Measurements from ENCODE around the gene OSBPL3. TPM values are rescaled to one million over a fixed set of nuclear protein-coding genes. Genes with fewer than 3 reads are reported as not detected.
"Not testable (repeated sequence)": the region's sequence is repeated elsewhere in the genome, so short reads cannot be mapped to it uniquely, and the experiment has no call there.

OSBPL3 gene
- total RNA-seq, 2 donors from 2014 or later, result 5.0 to 9.1 TPM

DNA sequence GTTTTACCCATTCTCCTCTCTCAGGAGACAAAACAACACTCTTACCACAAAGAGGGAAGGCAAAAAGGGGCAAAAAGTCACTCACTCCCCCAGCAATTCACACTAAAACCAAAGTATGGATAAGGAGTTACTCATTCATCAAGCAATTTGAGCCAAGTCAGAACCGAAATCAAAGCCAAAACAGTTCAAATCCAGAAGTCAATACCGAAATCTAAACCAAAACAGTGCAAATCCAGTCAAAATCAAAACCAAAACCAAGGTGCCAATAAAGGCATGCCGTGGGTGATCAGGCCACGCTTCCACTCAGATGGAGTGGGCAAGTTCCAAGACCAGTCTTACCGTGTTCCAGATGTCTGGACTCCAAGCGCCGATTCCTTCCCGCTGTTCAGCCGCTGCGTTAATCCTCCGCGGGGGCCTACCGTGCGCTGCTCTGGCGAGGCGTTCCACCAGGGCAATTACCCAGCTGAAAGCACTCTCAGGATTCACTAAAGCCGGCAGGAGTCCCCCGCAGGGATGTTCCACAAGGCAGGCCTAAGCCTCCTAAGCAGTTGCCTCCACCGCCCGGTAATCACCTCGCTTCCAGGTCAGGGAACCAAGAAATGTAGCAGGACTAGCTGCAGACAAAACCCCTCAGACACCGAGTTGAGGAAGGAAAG lies 185.1 kb downstream of the OSBPL3 start:
- intact Hi-C loops (cut with DNase I); DNase-seq (ENCODE audit: low spot score): not testable (repeated sequence)

DNA sequence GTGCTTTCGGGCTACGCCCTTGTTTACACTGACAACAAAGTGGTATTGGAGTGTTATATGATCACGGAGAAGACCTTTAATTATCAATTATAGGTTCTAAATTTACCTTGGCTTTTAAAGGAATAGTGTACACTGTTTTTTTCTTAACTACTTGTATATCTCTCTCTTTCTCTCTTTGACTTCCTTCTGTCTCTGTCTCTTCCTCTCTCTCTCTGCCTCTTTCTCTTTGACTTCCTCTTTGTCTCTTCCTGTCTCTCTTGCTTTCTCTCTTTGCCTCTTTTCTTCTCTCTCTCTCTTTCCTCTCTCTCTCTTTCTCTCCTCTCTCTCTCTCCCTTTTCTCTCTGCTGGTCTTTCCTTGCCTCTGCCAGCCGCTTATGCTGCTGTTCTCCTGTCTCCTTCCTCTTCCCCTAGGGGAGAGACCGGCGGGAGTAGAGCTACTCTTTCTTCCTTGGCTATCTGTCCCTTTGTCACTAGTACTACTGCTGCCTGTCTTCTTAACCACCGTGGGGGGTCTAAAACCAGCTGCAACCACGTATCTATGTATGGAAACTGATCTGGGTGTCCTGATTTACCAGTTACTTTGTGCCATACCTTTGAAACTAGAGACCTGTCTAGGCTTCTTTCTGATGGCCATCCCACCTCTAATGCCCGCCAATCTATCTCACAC lies 185.9 kb downstream of the OSBPL3 start:
- DNase-seq (ENCODE audit: low spot score), result no peak
- intact Hi-C loops (cut with DNase I), result no loop called here

DNA sequence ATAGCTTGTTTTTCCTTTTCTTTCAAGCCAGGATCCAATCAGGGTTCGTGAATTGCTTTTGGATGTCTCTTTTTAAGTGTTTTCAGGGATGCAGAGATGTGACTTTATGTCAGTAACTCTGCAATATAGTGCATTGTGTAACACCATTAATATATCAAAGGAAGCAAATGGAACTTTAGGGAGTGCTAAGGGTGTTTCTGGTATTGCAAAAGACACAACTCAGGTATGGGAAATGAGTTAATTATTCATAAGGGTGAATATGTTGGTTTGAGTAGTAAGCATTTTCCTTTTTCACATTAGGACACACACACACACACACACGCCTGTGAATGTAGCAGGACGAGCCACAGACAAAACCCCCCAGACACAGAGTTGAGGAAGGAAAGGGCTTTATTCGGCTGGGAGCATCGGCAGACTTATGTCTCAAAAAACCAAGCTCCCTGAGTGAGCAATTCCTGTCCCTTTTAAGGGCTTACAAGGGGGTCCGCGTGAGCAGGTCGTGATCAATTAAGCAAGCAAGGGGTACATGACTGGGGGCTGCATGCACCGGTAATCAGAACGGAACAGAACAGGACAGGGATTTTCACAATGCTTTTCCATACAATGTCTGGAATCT lies 190.9 kb downstream of the OSBPL3 start:
- intact Hi-C loops (cut with DNase I), result no loop called here
- DNase-seq (ENCODE audit: low spot score), result no peak

DNA sequence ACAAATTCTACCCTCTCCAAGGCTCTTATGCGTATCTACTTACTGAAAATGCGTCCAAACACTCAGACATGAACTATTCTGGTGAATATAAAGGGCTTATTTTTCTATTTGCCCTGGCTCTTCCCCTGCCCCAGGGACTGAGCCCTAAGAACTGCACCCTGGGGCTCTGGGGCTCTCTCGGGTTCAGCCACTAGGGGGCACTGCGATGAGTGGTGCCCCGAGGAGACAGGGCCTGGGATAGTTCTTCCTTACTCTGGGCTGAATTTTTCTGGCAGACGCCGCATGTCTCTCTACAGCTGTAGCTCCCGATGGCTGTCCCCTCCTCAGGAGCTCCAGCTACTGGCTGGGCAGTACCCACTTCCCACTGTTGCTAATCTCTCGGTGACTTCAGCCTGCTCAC lies 191.9 kb downstream of the OSBPL3 start:
- no peak for DNase-seq (ENCODE audit: low spot score)
- intact Hi-C loops (cut with DNase I), result no loop called here

DNA sequence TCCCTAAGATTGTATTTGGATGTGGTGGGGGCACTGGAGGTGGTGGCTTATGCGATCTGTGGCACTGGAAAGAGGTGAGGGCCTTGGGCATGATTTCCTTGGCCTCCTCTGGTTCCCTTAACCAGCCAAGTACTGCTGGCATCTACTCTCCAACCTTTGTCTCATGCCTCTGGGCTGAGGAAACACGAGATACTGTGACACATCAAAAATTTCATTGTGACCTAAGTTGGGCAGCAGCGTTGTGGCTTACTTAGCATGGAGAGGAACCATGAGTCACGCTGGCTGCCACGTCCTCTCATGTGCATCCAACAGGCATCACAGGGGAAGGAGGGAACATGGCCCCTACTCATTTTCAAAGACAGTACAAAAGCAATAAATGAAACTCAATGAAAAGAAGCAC lies 193.0 kb downstream of the OSBPL3 start:
- peak; percentile 86 for DNase-seq (ENCODE audit: low spot score)
- intact Hi-C loops (cut with DNase I), result no loop called here

DNA sequence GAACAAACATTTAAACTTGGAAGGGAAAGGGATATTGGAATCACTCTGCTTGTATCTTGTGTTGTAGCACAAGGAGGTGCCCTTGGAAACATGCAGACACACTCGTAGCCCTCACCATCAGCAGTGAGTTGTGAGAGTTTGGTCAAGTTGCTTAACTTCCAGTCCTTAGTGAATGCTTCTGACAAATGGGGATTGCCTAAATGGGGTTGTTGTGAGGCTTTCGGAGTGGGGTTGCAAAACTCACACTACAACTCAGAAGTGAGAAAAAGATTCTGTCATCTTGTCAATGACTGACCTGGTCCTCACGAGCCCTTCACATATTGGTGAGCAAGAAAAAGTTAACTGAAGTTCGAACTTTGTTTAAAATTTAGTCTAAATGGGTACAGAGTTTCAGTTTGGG lies 193.7 kb downstream of the OSBPL3 start:
- intact Hi-C loops (cut with DNase I), result no loop called here
- no peak for DNase-seq (ENCODE audit: low spot score)

DNA sequence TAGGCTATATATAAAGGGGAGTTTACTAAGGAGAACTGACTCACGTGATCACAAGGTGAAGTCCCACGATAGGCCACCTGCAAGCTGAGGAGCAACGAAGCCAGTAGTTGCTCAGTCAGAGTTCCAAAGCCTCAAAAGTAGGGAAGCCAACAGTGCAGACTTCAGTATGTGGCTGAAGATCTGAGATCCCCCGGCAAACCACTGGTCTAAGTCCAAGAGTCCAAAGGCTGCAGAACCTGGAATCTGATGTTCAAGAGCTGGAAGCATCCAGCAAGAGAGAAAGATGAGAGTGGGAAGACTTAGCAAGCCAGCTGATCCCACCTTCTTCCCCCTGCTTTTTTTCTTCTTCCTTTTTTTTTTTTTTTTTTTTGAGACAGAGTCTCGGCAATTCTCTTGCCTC lies 195.7 kb downstream of the OSBPL3 start:
- intact Hi-C loops (cut with DNase I), result no loop called here
- no peak for DNase-seq (ENCODE audit: low spot score)

DNA sequence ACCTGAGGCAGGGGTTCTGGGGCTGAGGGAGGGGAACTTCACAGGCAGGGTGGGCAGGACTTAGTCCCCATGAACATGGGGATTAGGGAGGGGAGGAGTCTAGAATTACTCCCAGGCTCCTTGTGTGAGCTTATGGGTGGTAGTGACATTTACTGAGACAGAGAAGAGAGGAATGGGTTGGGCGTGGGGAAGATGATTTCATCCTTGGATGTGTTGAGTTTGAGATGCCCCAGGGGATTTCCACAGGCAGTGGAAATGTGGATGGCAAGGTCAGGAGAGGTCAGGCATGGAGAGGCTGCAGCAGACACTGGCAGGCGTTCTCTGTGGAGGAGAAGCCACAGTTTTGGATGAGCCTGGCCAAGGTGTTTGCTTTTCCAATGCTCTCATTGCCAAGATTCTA lies 196.3 kb downstream of the OSBPL3 start:
- intact Hi-C loops (cut with DNase I), result no loop called here
- DNase-seq (ENCODE audit: low spot score), result no peak

DNA sequence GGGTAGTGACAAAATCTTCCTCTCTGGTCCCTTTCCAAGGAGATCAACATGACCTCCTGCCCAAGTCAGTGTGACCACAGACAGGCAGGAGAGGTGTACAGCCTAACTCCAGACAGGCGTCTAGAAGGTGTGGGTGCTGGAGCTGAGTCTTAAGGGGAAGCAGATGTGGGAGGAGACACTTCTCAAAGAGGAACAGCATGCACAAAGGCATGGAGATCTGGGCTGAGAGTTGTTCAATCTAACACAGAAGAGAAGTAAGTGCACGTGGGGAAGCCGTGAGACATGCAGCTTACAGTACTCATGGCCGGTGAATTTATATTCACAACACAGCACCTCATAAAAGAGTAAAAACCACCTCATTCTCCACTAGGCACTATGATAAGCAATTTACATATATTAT lies 198.9 kb downstream of the OSBPL3 start:
- intact Hi-C loops (cut with DNase I), result no loop called here
- DNase-seq (ENCODE audit: low spot score), result no peak

DNA sequence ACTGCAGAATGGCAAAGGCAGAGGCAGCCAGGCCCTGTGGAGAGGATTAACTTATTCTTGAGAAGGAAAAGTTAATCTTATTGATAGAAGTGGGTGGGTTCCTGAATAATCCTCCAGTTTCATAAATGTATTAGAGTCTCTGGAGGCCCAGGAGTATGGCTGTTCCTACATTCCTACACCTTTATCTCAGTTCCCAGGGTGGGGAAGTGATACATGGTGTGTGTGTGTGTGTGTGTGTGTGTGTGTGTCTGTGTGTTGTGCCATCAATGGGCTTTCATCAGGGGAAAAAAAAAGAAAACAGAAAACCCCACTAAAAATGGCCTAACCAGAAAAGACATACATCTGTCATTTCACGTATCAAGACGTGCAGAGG lies 200.7 kb downstream of the OSBPL3 start:
- no peak for DNase-seq (ENCODE audit: low spot score)
- intact Hi-C loops (cut with DNase I), result no loop called here

DNA sequence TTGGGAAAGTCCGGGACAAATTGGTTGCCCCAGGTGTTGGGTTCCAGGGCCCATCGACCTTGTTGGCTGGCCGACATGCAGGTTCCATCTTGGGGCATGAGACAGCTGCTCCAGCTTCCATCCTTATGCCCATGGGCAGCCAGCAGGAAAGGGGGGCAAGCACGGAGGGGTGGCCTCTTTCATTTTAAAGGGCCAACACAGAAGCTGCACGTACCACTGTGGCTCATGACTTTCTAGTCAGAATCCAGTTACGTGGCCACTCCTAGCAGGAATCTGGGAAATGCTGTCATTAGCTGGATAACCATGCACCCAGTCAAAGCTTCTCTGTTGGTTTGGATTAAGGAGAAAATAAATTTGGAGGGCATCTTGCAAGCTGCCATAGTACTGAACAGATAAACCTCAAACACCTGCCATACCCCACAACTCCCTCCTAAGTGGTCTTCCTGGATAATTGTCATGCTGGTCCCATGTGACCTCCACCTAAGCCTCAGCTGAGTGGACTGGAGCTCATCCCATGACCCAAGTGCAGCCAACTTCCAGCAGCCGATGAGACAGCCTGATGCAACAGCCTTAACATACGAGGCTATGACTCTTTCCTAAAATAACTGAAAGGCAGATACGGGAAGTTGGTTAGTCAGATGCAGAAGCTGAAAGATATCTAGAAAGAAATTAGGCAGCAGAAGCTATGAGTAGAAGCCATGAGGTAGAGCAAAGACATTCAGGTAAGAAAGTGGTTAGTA lies 201.3 kb downstream of the OSBPL3 start:
- intact Hi-C loops (cut with DNase I), result no loop called here
- peak; percentile 91 for DNase-seq (ENCODE audit: low spot score)

DNA sequence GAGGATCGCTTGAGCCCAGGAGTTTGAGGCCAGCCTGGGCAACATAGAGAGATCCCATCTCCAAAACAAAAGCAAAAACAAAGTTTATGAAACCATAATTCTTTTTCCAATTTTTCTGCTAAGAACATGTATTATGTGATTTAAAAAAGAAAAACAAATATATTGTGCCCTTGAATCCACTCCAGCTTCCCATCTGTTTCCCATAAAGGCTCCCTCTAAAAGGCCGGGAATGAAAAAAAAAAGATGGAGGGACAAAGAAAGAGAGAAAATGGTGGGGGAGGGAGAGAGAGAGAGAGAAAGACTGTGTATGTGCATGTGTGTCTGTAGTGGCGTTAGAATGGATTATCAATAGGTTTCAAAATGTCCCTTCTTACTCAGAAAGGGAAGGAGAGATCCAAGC lies 202.2 kb downstream of the OSBPL3 start:
- intact Hi-C loops (cut with DNase I), result no loop called here
- DNase-seq (ENCODE audit: low spot score), result no peak

DNA sequence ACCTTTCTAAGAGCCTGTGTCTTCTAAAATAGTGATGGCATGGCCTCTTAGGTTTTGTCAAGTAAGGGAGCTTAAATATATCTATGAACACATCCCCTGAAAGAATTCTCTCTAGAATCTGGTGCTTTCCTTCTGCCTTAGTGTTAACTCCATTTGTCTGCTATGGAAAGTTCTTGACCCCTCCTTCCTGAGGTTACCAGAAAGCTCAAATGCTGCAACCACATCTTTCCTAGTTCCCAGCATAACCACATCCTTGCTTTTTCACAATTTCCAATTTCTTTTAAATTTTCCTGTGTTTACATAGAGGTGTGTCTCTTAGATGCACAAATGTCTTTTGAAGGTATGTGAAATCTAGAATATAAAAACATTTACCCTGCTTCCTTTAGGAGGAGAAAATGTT lies 206.3 kb downstream of the OSBPL3 start:
- no peak for DNase-seq (ENCODE audit: low spot score)
- intact Hi-C loops (cut with DNase I), result no loop called here

DNA sequence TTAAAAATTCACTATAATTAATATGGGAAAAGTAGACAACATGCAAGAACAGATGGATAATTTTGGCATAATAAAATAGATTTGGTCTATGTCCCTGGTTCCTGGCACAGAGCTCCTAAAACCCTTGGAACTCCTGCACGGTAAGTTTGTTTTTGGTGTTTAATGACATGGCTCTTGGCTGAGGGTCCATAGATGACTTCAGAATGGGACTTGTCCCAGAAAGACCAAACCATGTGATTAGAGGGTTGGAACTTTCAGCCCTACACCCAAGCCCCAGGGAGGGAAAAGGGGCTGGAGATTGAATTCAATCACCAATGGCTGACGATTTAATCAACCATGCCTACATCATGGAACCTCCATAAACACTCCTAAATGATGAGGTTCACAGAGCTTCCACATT lies 210.1 kb downstream of the OSBPL3 start:
- DNase-seq (ENCODE audit: low spot score), result no peak
- intact Hi-C loops (cut with DNase I), result loop anchor here in 1 of 2 donors (1.0 kb wide), 1 partner anchor 21 kb away; no protein-coding TSS in a partner anchor

DNA sequence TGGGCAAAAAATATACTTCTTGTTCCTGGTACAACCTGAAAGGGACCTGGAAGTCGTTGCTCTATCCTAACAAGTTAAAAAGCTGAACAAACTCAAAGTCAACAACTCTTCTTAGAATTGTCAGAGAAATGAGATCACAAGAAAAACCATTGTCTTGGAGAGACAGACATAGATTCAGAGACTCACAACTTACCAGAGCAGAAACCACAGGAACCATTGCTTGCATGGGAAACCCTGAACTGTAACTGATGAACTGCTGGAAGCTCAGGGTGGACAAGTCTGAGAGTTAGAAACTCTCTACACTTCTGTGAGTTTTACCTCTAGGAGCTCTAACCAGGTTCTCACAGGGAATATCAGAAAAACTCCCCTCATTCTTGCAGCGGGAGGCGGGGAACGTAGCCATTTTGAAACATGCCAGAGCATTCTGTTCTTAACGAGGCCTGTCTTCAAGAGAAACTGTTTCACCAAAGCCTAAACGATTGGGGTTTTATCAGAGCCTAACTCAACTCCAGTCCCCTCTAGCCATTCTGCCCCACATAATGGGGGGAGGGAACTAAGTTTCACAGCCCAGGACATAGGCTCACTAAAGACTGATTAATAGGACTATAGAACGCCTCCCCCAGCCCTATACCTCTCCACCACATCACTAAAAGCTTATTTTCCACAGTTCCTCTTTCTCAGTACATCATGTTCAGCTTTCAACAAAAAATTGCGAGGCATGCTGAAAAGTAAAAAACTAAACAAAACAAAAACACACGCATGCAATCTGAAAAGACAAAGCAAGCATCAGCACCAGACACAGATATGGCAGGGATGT lies 210.8 kb downstream of the OSBPL3 start:
- DNase-seq (ENCODE audit: low spot score), result no peak
- intact Hi-C loops (cut with DNase I), result no loop called here

DNA sequence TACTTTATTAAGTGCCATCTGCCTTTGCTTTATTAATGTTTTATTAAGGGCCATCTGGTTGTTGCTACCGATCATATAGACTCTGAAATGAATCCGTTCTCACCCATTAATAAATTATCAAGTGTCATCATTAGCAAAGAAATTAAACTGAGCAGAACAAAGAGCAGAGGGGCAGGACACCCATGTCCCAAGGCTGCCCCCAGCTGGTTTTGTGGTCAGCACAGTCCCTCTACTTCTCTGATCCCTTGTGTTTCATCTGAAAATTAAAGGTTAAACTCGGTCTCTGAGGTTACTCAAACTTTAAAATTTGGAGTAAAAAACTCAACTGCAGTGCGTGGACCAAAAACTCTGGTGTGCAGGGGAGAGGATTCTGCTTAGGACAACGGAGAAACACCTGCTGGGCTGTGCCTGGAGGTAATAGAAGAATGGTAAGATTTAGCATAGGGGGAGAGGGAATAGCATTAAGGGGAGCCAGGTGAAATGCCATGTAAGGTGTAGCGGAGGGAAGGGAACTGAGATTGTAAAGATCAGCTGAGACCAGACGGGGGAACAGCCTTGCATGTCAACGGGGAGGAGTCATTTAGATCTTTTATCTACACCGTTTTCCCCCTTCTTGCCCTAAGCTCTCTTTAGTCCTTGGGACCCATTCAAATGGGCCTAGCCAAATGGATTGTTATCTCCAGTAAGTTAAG lies 212.0 kb downstream of the OSBPL3 start:
- intact Hi-C loops (cut with DNase I), result no loop called here
- DNase-seq (ENCODE audit: low spot score), result no peak

DNA sequence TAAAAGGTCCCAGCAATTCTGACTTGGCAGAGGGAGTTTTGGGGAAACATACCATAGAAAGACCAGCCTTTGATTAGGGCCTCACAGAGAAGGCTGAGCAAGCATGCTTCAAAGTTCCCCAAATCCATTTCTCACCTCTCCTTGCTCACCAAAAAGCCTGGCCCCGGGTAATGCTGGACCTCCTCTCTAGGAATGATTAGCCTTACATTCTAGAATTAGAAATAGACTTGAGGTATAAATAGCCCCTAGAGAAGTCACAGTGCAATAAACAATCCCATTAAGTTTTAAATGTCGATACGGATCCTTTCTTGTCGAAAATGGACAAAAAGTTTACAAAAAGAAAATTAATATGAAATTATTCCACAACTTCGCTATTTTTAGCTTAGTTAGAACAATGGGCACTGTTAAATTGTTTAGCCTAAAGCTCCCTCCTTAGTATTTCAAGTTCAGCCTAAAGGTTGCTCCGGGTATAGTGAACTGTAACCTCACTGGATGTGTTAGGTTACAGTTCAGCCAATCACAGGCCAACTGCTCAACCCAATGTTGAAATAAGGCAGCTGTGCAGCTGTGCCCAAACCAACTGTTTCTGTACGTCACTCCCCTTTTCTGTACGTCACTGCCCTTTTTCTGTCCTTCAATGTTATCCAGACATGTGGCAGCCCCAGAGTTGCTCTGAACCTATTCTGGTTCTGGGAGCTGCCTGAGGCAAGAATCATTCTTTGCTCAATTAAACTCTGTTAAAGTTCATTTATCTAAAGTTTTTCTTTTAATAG lies 214.8 kb downstream of the OSBPL3 start:
- no peak for DNase-seq (ENCODE audit: low spot score)
- intact Hi-C loops (cut with DNase I), result no loop called here

DNA sequence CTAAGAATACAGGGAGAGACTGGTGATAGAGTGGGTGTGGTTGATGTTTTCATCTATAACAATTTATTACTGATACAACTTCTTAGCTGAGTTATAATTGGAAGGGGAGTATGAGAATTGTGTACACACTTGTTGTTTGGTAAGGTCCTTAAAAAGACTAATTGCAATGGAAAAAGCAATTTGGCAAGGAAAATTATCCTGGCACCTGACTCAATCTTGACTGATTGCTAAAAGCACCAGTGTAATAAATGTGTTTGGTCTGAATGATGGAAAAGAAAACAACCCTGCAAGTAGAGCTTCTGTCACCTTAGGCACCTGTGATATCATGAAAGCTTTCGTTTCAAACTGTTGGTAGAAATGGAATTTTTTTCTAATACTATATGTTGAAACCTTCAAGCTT lies 216.0 kb downstream of the OSBPL3 start:
- intact Hi-C loops (cut with DNase I), result no loop called here
- DNase-seq (ENCODE audit: low spot score), result no peak
